Measurements from ENCODE around the gene TIMM23.
"Not testable (repeated sequence)": the region's sequence is repeated elsewhere in the genome, so short reads cannot be mapped to it uniquely, and the experiment has no call there.

The TIMM23 gene

GRCh38 chr10:46040004-46040403, 67.7 kb downstream of the TIMM23 start:
- no peaks in the 10 kb centered on the region for H3K9me3 Mint-ChIP-seq
- H3K27ac Mint-ChIP-seq, result no peak overlapping the region
- no peak overlapping the region for H3K4me3 Mint-ChIP-seq

DNA sequence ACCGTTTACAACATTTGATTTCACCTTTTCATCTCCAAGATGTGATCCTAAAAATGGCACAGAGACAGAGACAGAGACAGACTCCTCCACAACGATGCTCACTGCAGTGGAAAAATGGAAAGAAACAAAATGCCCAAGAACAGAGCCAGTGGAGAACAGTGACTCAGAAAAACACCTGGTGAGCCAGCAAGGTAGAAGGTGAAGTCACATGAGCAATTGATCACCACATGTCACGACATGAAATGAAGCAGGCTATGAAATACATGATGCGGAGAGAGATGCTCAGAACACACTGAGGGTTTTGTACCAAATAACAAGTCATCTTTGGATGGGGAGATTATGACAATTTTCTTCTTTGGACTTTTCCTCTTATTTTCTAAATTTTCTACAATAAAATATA, 70.2 kb downstream of the TIMM23 start:
- Mint-ChIP-seq H3K27ac (no peak overlapping the region), H3K4me3 (no peak overlapping the region), H3K36me3 (no peaks in the 10 kb centered on the region), H3K27me3 (peaks cover 14% of the 10 kb centered on the region), H3K9me3 (no peaks in the 10 kb centered on the region), H3K4me1 (no peaks in the 10 kb centered on the region)
- DNase-seq (ENCODE audit: low spot score in 2 of 2), result no peak
- ATAC-seq (ENCODE audit: low read depth), result no peak

More at GRCh38 chr10:46040004-46040403, 67.7 kb downstream of the TIMM23 start:
- DNase-seq (ENCODE audit: low spot score in 2 of 2) (no peak), ATAC-seq (ENCODE audit: low read depth) (no peak)
- peaks cover 17% of the 10 kb centered on the region for H3K27me3 Mint-ChIP-seq
- no peaks in the 10 kb centered on the region for H3K4me1 Mint-ChIP-seq
- H3K36me3 Mint-ChIP-seq, result no peaks in the 10 kb centered on the region

DNA sequence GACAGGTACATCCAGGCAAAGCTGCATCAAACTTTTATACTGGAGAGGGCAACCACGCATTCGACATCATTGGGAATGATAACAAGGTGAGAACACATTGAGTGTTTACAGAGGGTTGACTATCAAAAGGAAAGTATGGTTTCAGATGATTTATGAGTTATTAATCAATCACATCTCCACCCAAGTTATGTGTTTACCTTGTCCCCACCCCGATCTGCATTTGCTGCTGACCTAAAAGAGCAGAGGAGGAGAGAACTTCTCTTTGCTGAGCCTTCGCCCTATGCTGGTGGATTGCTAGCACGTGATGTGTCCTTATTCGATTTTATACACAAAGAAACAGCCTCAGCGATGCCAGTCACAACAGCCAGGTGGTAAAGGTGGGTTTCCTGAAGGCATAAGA, 74.0 kb downstream of the TIMM23 start, which contains the start of gene MSMB:
Gene MSMB (minus strand): TSS at position 9 of the 400 bp plus-strand sequence. CDS start 32 bp downstream, outside the sequence.
- Mint-ChIP-seq H3K9me3 (no peaks in the 10 kb centered on the region), H3K4me1 (no peaks in the 10 kb centered on the region), H3K27me3 (peaks cover 11% of the 10 kb centered on the region), H3K36me3 (no peaks in the 10 kb centered on the region), H3K4me3 (no peak within 1 kb of the TSS), H3K27ac (no peak within 1 kb of the TSS)
- DNase-seq (ENCODE audit: low spot score in 2 of 2), result no peak
- ATAC-seq (ENCODE audit: low read depth), result no peak

- no peak for ATAC-seq (ENCODE audit: low read depth)
- Mint-ChIP-seq H3K27ac (no peak overlapping the region), H3K27me3 (peaks cover 10% of the 10 kb centered on the region), H3K36me3 (no peaks in the 10 kb centered on the region), H3K4me3 (no peak overlapping the region), H3K9me3 (no peaks in the 10 kb centered on the region), H3K4me1 (no peaks in the 10 kb centered on the region)
- DNase-seq (ENCODE audit: low spot score in 2 of 2), result no peak
Measured at GRCh38 chr10:46048152-46048551, 75.9 kb downstream of the TIMM23 start.

GRCh38 chr10:46049497-46049831, 77.2 kb downstream of the TIMM23 start:
- H3K9me3 Mint-ChIP-seq; H3K27me3 Mint-ChIP-seq; H3K36me3 Mint-ChIP-seq; ATAC-seq (ENCODE audit: low read depth); H3K4me1 Mint-ChIP-seq; H3K27ac Mint-ChIP-seq; H3K4me3 Mint-ChIP-seq; DNase-seq (ENCODE audit: low spot score in 2 of 2): not testable (repeated sequence)

GRCh38 chr10:46050941-46051623, 78.8 kb downstream of the TIMM23 start:
- no peaks in the 10 kb centered on the region for H3K4me1 Mint-ChIP-seq

DNA sequence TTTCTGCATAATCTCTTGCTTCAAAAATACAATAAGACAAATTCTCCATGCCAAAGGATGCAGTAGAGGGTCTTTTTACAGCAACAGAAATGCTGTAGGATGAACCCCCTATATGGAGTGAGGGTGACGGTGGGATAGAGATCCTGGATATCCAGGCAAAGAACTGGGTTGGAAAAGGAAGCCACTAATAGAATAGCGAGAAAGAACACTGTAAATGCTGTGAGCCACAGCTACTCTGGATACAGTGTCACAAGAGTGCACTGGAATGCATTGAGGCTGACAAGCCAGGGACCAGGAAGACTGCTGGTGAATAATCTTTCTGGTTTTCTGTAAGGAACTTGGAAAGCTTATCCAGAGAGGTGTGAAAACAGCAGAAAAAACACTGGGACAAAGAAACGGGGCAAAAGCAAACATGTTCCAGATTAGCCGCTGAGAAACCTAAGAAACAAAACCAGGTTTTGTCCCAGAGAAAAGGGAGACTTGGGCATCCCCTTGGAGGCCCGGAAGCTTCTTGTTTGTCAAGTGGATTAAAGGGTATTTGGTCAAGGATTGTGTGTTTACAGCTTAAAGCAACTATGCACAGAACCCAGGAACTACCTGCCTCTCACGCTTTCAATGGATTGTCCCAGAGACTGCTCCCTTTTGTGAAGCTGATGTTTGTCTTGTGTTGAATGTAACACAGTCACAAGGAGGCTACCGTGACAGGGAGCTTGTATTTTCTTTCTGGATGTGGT, 79.9 kb downstream of the TIMM23 start:
- no peak for ATAC-seq (ENCODE audit: low read depth)
- H3K4me3 Mint-ChIP-seq, result no peak overlapping the region
- DNase-seq (ENCODE audit: low spot score in 2 of 2), result no peak
- H3K27me3 Mint-ChIP-seq, result peaks cover 10% of the 10 kb centered on the region
- peaks cover 3% of the 10 kb centered on the region for H3K36me3 Mint-ChIP-seq
- H3K9me3 Mint-ChIP-seq, result peaks cover 4% of the 10 kb centered on the region
- no peak overlapping the region for H3K27ac Mint-ChIP-seq
- H3K4me1 Mint-ChIP-seq, result no peaks in the 10 kb centered on the region

More at GRCh38 chr10:46050941-46051623, 78.8 kb downstream of the TIMM23 start:
- peaks cover 11% of the 10 kb centered on the region for H3K27me3 Mint-ChIP-seq
- no peak overlapping the region for H3K4me3 Mint-ChIP-seq
- no peak for DNase-seq (ENCODE audit: low spot score in 2 of 2)
- peaks cover 1% of the 10 kb centered on the region for H3K36me3 Mint-ChIP-seq
- no peak for ATAC-seq (ENCODE audit: low read depth)
- H3K27ac Mint-ChIP-seq, result no peak overlapping the region
- no peaks in the 10 kb centered on the region for H3K9me3 Mint-ChIP-seq

DNA sequence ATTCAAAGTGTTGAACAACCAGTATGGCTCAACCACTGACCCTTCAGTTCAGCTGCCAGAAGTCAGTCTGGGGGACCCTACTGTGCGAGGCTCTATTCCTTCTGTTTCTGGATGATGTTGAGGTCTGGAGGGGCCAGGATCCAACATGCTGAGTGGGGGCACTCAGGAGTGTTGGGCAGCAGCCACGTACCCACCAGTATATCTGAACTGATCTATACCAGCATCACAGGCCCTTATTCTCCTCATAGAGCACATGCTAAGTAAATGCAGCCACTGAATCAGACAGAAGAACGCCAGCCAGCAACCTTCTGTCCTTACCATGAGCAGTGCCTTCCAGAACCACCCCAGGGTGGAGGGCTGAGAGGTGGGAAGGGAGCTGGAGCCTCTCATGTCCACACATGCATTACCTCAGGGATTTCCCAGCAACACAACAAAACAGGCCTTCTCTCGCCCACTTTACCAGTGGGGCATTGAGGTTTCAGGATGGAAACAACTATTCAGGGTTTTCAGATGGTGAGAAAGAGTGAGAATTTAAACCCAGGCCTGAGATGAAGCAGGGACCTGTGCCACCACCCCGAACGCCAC, 80.6 kb downstream of the TIMM23 start:
- peaks cover 7% of the 10 kb centered on the region for H3K9me3 Mint-ChIP-seq
- ATAC-seq (ENCODE audit: low read depth) (no peak), DNase-seq (ENCODE audit: low spot score in 2 of 2) (no peak)
- no peak overlapping the region for H3K4me3 Mint-ChIP-seq
- peaks cover 8% of the 10 kb centered on the region for H3K27me3 Mint-ChIP-seq
- H3K27ac Mint-ChIP-seq, result no peak overlapping the region
- H3K4me1 Mint-ChIP-seq, result no peaks in the 10 kb centered on the region
- H3K36me3 Mint-ChIP-seq, result peaks cover 3% of the 10 kb centered on the region
